LNCaP clone FGC (cell line): ENCODE results near the gene NOTUM.

Experiments
- DNase-seq: peaks from one replicate; pipeline ENCODE4 v3.0.0-alpha.2; 2011; ENCODE audit warnings: low read depth
- H3K4me3 ChIP-seq: 2 replicates; pipeline ENCODE4 v1.5.1; 2011; ENCODE audit warnings: mild to moderate bottlenecking, low read depth, low read length, control low read depth
- CTCF ChIP-seq: IDR thresholded peaks from 2 replicates; pipeline ENCODE4 v1.5.1; 2012; ENCODE audit warnings: mild to moderate bottlenecking; ENCODE audit not compliant: control insufficient read depth, insufficient read depth; ENCODE audit errors: extremely low read depth

NOTUM gene

GRCh38 chr17:81991684-81992305, 30.8 kb upstream of the NOTUM start:
- TF ChIP-seq CTCF: no peak
- DNase-seq: peak; percentile 81
- peak overlapping the region; percentile 21 for H3K4me3 ChIP-seq

- H3K4me3 ChIP-seq: no peak overlapping the region
- DNase-seq: no peak
- TF ChIP-seq CTCF: no peak
These were observed 30.1 kb upstream of the NOTUM start for GRCh38 chr17:81990836-81991683.

GRCh38 chr17:81987161-81987770, 26.3 kb upstream of the NOTUM start:
- H3K4me3 ChIP-seq: no peak overlapping the region
- TF ChIP-seq CTCF: no peak
- DNase-seq: no peak

- no peak for DNase-seq
- no peak for TF ChIP-seq CTCF
- no peak overlapping the region for H3K4me3 ChIP-seq
These were observed 25.6 kb upstream of the NOTUM start for GRCh38 chr17:81986606-81987005.

GRCh38 chr17:81984773-81985410, 23.9 kb upstream of the NOTUM start:
- no peak overlapping the region for H3K4me3 ChIP-seq
- no peak for TF ChIP-seq CTCF
- DNase-seq: no peak

- no peak overlapping the region for H3K4me3 ChIP-seq
- DNase-seq: no peak
- no peak for TF ChIP-seq CTCF
These were observed 22.8 kb upstream of the NOTUM start for GRCh38 chr17:81983639-81984373.
